HG03354 (cell line): Measurements from ENCODE around the gene LRRC58.
"Not testable (repeated sequence)": the region's sequence is repeated elsewhere in the genome, so short reads cannot be mapped to it uniquely, and the experiment has no call there.

Source experiments
- ATAC-seq: cut with Tn5 transposase; IDR thresholded peaks from one replicate; pipeline ENCODE4 v1.9.1; 2021; ENCODE audit warnings: mild to moderate bottlenecking; ENCODE audit not compliant: unreplicated experiment, poor library complexity, severe bottlenecking

The LRRC58 gene

DNA sequence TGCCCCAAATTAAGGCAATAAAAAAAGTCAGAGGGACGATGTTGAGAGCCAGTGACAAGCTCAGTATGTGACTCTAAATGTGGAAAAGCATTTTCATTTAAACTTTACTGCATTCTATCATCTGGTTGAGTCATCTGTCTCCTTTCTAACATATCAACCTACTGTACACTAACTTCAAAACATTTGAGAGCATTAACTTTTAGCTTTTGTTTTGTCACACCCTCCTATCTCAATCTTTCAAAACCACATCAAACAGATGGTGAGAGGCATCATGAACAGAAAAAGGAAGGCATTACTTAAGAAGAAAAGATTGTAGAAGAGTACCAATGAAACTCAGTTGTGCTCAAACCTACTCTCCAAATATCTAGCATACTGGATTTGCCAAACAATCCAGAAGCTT lies 4.8 kb downstream of the LRRC58 start:
- no peak for ATAC-seq

DNA sequence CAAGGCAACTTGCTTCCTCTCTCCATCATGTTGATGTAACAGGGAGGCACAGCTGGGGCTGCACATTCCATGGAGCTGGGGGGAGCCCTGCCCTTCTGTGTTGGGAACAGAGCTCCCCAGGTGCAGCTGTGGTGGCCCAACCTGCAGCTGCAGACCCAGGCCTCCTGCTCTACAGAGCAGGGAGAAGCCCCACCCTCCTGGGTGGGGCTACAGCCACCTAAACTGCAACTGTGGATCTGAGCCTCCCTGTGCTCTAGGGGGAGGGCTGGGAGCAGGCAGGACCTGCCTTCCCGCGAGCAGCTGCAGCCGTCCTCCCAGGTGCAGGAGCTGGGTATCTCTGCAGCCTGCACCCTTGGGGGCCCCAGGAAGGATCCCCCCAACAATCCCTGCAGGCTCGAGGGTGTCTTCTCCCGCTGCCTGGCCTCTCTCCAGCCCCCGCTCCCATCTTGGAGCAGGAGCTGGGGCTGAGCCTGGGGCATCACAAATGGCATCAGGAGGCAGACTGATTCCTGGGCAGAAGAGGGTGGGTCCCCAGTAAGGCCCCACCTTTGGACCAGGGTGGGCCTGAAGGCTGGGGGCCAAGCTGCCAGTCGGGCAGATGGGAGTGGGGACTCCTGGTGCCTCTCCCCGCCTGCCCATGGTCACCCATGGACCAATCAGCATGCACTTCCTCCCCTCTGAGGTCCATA lies 7.4 kb downstream of the LRRC58 start:
- no peak for ATAC-seq

DNA sequence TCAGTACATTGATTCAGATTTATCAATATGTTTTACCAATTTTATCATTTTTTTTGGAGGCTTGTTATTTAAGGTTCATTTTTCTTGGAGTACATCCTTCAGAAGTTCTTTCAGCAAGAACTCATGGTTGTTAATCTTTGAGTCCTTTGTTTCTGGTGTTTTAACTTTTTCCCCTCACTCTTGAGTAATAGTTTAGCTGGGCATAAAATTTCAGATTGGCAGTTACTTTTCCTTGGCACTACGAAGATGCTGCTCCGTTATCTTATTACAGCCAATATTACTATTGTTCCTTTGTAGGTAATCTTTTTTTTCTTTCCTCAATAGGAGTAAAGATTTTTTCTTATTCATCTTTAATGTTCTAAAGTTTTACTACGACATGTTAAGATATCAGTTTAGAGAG lies 9.8 kb downstream of the LRRC58 start:
- no peak for ATAC-seq

DNA sequence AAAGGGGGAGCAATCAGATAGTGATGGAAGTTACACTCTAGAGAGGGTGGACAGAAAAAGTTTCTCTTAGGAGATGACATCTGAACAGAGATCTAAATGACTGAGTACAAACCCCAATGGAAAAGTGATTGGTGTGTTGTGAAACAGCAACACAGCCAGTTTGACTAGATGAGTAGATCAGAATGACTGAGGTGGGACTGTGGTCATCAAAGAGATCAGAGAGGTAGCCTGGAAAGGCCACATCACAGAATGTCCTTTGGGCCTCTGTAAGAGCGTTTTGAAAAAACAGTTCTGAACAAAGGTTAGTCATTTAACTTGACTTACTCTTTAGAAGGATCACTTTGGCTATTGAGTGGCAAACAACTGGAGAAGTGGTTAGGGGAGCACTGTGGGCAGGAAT lies 10.6 kb downstream of the LRRC58 start:
- no peak for ATAC-seq

DNA sequence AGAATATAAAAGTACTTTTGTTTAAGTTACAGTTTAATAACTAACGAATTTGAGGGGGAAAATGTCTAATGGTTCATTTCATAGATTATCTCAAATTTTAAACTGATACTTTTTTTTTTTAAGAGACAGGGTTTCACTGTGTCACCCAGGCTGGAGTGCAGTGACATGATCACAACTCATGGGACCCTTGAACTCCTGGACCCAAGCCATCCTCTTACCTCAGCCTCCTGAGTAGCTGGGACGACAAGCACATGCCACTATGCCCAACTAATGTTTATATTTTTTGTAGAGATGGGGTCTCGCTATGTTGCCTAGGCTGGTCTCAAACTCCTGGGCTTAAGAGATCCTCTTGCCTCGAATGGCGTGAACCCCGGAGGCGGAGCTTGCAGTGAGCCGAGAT lies 16.5 kb downstream of the LRRC58 start:
- no peak for ATAC-seq

DNA sequence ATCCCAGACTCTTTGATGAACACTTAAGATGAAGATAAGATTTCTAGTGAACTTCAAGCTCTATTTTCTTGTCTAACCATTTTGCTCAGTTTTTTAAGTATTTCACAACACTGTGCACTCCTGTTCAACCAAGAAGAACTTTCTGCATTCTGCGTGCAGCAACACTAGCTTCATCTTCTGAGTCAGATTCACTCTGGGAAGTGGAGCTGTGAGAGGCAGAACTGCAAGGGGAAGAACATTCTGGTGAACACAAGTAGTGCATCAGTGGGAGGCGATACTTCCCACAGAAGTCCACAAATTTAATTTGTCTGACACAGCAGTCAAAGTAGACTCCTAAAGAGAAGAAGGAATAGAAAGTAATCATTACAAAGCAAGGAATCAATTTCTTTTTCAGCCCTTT lies 18.1 kb downstream of the LRRC58 start:
- ATAC-seq: no peak

DNA sequence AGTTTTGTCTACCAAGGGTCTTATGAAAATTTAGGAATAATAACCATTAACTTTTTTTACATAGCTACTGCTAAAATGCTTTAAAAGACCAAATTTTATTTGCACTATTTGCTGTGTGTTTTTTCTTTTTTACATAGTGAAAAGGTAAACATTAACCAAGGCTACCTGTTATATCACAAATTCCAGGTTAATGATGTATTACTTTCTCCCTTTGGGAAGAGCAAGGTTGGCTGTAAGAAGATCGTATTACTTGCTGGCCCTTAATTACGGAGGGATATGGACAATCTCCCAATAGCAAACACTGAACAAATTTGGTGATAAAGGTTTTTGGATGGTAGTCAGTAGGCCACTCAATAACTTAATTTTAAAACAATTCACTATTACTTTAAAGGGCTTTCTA lies 22.4 kb downstream of the LRRC58 start:
- no peak for ATAC-seq

DNA sequence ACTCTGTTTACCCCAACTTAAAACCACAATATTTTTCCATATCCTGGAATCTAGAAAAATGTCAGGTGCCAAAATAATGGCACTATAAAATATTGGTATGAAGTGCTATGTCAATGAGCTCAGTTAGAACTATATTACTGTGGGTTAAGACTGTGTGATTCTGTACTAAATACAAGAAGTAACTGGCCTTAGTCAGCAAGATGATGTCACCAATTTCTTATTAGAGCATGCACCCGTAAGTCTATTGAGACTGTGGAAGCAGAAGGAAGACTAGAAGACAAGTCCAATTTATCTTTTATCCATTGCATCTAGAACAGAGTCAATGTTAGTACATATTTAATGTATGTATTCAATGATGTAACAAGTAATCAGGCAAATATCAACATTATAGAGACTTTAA lies 25.0 kb downstream of the LRRC58 start:
- ATAC-seq: no peak

DNA sequence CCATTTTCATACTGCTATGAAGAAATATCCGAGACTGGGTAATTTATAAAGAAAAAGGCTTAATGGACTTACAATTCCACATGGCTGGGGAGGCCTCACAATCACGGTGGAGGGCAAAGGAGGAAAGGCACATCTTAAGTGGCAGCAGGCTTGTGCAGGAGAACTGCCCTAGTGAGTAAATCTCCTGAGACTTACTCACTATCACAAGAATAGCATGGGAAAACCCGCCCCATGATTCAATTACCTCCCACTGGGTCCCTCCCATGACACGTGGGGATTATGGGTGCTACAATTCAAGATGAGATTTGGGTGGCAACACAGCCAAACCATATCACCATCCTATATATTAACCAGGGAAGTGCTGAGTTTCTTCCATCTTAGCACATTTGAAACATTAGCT lies 25.4 kb downstream of the LRRC58 start:
- ATAC-seq: not testable (repeated sequence)

DNA sequence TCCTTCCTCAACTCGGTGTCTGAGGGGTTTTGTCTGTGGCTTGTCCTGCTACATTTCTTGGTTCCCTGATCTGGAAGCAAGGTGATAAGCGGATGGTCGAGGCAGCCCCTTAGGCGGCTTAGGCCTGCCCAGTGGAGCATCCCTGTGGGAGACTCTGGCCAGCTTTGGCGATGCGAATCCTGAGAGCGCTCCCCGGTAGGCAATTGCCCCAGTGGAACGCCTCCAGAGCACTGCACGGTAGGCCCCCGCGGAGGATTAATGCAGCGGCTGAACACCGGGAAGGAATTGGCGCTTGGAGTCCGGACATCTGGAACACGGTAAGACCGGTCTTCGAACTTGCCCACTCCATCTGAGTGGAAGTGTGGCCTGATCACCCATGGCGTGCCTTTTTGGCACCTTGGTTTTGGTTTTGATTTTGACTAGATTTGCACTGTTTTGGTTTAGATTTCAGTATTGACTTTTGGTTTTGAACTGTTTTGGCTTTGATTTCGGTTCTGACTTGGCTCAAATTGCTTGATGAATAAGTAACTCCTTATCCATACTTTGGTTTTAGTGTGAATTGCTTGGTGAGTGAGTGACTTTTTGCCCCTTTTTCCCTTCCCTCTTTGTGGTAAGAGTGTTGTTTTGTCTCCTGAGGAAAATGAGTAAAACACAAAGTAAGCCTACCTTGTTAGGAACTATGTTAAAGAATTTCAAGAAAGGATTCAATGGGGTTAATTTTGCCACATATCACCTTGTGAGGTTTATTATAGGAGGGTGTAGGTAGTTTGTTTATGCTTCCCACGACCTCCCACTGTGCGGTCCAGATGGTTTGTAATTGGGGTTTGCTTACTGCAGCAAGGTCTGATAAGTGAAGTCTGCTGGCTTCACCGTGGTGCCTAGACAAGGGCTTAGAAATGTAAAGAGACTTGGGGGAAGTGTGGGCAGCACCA lies 37.0 kb downstream of the LRRC58 start:
- no peak for ATAC-seq

DNA sequence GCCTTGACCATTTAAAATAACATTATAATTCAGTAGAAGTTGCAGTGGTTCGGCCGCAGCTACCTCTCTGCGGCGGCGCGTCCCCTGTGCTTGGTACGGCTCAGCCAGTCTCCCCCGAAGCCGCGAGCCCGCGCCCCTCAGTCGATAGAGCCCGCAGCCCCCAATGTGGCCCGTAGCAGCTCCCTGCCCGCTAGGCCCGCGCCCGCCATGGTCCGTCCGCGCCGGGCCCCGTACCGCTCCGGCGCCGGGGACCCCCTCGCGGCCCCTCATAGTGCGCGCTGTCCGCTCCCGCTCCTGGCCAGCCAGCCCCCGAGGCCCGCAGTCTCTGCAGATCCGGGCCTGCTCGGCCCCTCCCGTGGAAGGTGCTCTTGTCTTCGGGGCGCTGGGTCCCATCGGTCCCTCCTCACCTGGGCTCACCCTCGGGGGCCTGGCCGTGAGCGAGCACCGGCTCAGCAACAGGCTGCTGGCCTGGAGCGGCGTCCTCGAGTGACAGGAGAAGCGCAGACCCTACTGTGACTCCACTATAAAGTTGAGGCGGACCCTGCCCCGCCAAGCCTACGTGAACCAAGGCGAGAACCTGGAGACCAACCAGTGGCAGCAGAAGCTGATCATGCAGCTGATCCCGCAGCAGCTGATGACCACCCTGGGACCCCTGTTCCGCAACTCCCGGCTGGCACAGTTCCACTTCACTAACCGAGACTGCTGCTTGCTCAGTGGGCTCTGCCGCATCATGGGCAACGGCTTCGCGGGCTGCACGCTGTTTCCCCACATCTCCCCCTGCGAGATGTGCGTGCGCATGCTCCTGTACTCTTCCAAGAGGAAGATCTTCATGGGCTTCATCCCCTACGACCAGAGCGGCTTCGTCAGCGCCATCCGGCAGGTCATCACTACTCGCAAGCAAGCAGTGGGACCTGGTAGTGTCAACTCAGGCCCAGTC lies 42.4 kb downstream of the LRRC58 start:
- ATAC-seq: no peak

DNA sequence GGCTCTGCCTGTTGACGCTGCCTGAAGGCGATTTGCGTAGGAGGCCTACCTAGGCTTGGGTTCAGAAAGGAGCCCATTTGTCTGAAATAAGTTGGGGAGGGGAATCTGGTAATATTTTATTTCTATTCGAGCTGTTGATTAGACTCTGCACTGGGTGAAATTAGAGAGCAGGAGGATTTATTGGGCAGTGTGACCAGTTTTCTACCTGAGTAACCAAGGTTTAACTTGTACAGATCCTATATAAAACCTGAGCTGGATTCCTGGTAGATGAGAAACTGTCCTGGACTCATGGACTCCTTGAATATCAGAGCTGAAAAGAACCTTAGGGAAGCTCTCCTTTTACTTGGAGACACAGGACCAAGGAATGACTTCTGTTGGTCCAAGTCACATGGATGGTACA lies 44.5 kb downstream of the LRRC58 start:
- no peak for ATAC-seq

DNA sequence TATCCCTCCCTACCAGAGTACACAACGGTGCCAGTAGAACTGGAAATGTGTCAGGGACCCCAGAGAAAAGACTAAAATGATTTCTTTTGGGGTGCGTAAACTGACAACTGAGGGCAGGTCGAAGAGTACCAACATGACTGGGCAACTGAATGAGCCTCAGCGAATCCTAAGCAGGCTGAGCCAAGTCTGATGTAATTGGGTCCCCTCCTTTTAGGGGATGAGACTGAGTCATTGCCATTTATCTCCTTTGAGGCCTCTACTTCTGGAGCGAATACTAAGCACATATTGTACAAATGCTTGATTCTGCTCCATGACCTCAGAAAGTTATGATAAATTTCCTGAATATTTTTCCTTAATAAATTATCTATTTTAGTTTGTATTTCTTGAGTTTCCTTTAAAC lies 46.8 kb downstream of the LRRC58 start:
- no peak for ATAC-seq

DNA sequence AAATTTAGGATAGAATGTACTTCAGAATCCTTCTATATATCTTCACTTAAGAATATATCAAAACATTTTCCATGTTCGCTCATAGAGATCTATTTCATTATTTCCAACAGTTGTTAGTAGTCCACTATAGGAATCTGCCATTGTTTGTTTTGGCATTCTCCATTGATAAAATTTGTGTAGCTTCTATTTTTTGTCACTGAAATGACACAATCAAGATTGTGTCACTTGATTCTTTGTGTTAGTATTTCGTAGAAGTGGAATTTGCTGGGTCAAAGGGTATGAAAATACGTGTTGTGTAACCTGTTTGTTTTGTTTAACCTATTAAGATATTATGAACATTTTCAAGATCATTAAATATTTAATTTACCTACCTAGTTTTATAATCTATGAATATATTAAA lies 48.2 kb downstream of the LRRC58 start:
- ATAC-seq: no peak

DNA sequence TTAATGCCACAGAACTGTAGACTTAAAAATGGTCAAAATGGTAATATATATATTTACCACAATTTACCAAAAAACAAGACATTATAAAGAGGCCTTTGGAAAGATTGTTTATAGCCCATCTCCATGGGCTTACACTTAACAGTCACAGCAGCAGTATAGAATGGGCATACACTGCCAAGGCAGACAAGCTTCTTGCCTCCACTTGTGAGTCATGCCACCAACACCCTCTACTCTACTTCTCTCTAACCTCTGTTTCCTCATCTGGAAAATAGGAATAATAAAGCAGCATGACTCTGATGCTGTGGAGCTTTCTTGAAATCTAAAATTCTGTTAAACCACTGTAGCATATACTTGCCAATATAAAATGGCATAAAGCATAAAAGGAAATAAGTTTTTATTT lies 49.8 kb downstream of the LRRC58 start:
- no peak for ATAC-seq

DNA sequence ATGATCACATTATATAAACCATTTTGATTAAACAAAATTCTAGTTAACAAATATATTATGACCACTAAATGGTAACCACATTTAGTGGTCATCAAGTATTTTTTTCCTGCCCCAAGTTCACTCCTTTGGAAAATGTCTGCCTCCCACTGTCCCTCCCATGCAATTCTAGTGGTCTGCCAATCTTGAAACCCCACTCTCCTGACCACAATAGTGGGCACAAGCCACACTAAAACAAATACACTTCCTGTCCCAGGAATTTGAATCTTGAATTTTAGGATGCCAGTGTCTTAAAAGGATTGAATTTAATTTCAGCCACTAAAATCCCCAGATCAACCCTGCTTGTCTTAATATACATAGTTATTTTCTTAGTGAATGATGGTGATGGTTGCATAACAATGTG lies 50.2 kb downstream of the LRRC58 start:
- no peak for ATAC-seq

DNA sequence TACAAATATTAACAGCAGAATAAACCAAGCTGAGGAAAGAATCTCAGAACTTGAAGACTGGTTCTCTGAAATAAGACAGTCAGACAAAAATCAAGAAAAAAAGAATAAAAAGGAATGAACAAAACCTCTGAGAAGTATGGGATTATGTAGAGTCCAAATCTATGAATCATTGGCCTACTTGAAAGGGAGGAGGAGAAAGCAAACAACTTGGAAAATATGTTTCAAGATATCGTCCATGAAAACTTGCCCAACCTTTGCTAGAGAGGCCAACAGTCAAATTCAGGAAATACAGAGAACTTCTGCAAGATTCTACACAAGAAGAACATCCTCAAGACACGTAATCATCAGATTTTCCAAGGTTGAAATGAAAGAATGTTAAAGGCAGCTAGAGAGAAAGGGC lies 57.6 kb downstream of the LRRC58 start:
- not testable (repeated sequence) for ATAC-seq

DNA sequence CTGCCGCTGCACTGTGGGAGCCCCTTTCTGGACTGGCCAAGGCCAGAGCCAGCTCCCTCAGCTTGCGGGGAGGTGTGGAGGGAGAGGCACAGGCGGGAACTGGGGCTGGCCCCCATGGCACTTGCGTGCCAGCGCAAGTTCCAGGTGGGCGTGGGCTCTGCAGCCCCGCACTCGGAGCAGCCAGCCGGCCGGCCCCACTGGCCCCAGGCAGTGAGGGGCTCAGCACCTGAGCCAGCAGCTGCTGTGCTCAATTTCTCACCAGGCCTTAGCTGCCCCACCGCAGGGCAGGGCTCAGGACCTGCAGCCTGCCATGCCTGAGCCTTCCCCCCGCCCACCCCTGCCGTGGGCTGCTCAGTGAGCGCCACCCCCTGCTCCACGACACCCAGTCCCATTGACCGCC lies 59.5 kb downstream of the LRRC58 start:
- no peak for ATAC-seq

DNA sequence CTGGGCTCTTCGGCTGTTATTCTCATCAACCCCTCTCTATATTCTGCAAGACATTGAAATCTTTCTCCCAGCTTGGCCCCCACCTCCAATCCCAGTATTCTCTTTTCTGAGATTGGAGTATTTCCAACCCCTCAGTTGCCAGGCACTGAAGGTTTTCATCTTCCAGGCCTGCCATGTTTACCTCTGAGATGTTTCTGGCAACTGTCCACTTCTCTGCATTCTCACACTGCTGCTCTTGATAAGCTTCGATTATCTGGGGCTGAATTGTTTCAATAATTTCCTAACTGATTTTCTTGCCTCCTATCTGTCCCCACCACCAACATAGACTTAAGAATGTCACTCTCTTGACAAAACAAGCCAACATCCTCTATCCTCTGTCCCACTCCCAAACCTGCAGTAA lies 62.7 kb downstream of the LRRC58 start:
- ATAC-seq: no peak

DNA sequence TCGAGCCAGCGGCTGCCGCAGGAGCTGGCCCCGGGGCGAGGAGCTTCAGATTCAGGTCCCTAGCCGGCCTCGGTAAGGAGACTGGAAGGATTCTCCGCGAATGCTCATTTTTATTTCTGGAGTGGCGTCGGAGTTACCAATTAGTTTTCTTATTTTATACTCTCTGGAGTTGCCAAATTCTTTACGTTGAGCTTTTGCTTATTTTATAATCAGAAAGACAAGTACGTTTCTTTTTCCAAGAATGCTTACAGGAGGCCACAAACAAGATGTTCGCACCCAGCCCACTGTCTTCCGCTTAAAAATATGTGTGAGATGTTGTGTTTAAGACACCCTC lies 63.7 kb downstream of the LRRC58 start:
- no peak for ATAC-seq
